HG03280 (cell line): ENCODE results near the gene SFTPA2.
"Not testable (repeated sequence)": the region's sequence is repeated elsewhere in the genome, so short reads cannot be mapped to it uniquely, and the experiment has no call there.

Source experiments
- ATAC-seq: cut with Tn5 transposase; IDR thresholded peaks from one replicate; pipeline ENCODE4 v1.9.1; 2021; ENCODE audit warnings: mild to moderate bottlenecking, moderate library complexity; ENCODE audit not compliant: unreplicated experiment

The SFTPA2 gene

GRCh38 chr10:79516532-79517205 lies 43.5 kb downstream of the SFTPA2 start:
- ATAC-seq: not testable (repeated sequence)

- ATAC-seq: not testable (repeated sequence)
Observed at GRCh38 chr10:79511891-79512583, 48.2 kb downstream of the SFTPA2 start, which contains the start of gene EIF5AL1. Gene EIF5AL1 (plus strand): TSS chr10:79512533. CDS start chr10:79512650, 117 bp downstream.

- not testable (repeated sequence) for ATAC-seq
Observed at GRCh38 chr10:79509934-79510508, 50.2 kb downstream of the SFTPA2 start.

GRCh38 chr10:79509306-79509933 lies 50.8 kb downstream of the SFTPA2 start:
- not testable (repeated sequence) for ATAC-seq

- ATAC-seq: not testable (repeated sequence)
Observed at GRCh38 chr10:79508245-79508644, 52.0 kb downstream of the SFTPA2 start.

- ATAC-seq: no peak
Observed at GRCh38 chr10:79507440-79508167, 52.6 kb downstream of the SFTPA2 start.
